ENCODE data around the gene MIPOL1.
"Not testable (repeated sequence)": the region's sequence is repeated elsewhere in the genome, so short reads cannot be mapped to it uniquely, and the experiment has no call there.

The MIPOL1 gene

DNA sequence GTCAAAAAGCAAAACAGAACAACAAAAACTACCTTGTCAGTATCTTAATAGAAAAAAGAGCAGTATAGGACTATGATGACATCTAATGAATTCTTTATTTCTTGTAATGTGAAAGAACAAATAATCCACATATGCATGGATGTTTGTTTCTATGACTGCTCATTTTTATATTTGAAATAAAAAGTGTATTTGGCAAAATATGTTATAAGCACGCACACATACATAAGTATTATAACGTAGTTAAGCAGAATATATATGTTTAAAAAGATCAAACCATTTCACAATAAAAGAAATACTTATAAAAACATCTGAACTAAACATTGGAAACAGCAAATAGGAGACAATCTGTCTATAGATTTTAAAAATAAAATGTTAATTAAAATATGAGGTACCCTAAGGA lies 74.8 kb downstream of the MIPOL1 start:
- Mint-ChIP-seq H3K27me3 (ENCODE audit: low read depth) (no peaks in the 10 kb centered on the region), H3K9me3 (no peaks in the 10 kb centered on the region), H3K27ac (no peak overlapping the region), H3K4me3 (no peak overlapping the region), H3K4me1 (ENCODE audit: low read depth) (no peaks in the 10 kb centered on the region), H3K36me3 (ENCODE audit: low read depth) (no peaks in the 10 kb centered on the region)

DNA sequence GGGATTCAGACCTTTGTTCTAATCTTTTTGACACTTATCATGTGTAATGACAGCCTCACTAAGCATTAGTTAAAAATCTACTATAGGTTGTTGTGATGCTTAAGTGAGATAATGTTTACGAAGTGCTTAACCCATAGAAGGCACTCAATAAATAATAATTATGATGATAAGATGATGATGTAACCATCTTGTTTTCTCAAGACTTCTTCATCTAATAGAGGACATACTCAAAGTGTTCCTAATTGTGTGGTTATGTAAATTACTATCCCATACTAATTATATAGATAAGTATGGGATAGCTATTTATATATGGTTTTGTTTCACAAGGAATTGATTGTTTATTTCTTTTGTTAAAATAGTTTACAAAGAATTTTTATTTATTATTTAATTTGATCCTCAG lies 76.9 kb downstream of the MIPOL1 start:
- no peak overlapping the region for H3K27ac Mint-ChIP-seq
- no peaks in the 10 kb centered on the region for H3K36me3 Mint-ChIP-seq (ENCODE audit: low read depth)
- no peak overlapping the region for H3K4me3 Mint-ChIP-seq
- no peaks in the 10 kb centered on the region for H3K9me3 Mint-ChIP-seq
- no peaks in the 10 kb centered on the region for H3K4me1 Mint-ChIP-seq (ENCODE audit: low read depth)
- H3K27me3 Mint-ChIP-seq (ENCODE audit: low read depth): no peaks in the 10 kb centered on the region

DNA sequence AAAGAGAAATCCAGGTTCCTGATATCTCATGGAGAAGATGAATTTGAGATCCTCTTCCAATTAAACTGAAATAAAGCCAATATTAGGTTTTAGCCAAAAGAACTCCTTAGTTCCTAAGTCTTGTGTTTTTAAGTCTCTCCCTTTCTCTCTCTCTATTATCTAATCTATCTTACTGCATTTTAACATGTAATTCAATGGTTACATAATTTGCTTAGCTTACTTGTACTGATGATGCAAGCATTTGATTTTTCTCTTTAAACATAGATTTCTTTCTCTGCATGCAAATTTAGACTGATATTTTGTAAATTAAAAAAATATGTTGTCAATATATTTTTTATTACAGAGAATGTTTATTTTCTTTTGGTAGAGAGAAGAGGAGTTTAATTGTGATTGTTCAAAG lies 78.2 kb downstream of the MIPOL1 start:
- H3K27ac Mint-ChIP-seq: no peak overlapping the region
- H3K27me3 Mint-ChIP-seq (ENCODE audit: low read depth): no peaks in the 10 kb centered on the region
- H3K4me3 Mint-ChIP-seq: no peak overlapping the region
- H3K36me3 Mint-ChIP-seq (ENCODE audit: low read depth): no peaks in the 10 kb centered on the region
- no peaks in the 10 kb centered on the region for H3K9me3 Mint-ChIP-seq
- H3K4me1 Mint-ChIP-seq (ENCODE audit: low read depth): no peaks in the 10 kb centered on the region

DNA sequence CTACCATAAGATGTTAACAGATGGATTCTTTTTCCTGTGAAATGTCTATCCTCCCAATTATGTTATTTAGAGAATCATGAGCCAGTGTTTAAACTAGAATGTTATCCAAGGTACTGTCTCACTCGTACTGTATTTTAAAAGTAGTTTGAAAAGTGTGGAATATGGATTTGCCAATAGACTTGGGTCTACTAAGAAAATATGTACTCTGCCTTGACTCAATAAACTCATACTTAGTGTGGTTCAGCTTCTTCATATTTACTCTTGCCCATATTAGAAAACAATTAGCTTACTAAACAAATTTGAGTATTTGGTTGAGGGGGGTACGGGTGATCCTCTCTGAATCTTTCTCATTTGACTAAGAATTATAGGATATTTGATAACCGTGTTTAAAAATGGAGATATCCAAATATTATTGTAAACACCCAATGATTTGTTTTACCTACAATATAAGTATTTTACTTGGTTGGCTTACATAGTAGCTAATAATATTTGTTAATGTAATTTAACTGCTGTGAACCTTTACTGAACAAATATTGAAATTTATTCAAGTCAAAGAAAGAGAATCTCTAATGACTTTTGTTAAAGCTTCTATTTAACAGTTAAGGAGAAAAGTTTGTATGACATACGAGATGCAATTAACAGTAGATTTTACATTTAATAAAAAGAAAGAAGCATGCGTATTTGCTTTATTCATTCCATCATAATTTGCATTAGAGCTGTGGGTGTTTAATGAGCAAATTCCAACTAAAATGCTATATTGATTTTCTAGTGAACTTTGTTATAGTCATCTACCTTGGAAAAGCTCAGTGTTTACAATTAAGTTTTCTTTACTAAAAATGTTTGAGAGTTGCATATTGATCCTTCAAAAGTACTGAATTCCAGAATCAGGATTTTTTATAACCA lies 81.2 kb downstream of the MIPOL1 start:
- H3K9me3 Mint-ChIP-seq: no peaks in the 10 kb centered on the region
- no peak overlapping the region for H3K4me3 Mint-ChIP-seq
- no peaks in the 10 kb centered on the region for H3K27me3 Mint-ChIP-seq (ENCODE audit: low read depth)
- H3K36me3 Mint-ChIP-seq (ENCODE audit: low read depth): no peaks in the 10 kb centered on the region
- no peak overlapping the region for H3K27ac Mint-ChIP-seq
- no peaks in the 10 kb centered on the region for H3K4me1 Mint-ChIP-seq (ENCODE audit: low read depth)

DNA sequence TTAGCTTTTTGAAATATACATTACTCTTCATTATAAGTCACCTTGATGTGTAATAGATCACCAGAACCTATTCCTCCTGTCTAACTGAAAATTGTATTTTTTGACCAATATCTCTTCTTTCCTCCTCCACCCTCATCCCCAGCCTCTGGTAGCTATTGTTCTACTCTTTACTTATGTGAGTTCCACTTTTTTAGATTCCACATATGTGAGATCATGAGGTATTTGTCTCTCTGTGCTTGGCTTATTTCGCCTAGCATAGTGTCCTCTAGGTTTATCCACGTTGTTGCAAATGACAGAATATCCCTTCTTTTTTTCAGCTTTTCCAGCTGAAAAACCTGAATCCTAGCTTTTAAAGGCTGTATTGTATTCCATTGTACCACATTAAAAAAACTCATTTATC lies 82.1 kb downstream of the MIPOL1 start:
- Mint-ChIP-seq H3K27me3 (ENCODE audit: low read depth) (no peaks in the 10 kb centered on the region), H3K4me1 (ENCODE audit: low read depth) (no peaks in the 10 kb centered on the region), H3K4me3 (no peak overlapping the region), H3K36me3 (ENCODE audit: low read depth) (no peaks in the 10 kb centered on the region), H3K9me3 (no peaks in the 10 kb centered on the region), H3K27ac (no peak overlapping the region)

DNA sequence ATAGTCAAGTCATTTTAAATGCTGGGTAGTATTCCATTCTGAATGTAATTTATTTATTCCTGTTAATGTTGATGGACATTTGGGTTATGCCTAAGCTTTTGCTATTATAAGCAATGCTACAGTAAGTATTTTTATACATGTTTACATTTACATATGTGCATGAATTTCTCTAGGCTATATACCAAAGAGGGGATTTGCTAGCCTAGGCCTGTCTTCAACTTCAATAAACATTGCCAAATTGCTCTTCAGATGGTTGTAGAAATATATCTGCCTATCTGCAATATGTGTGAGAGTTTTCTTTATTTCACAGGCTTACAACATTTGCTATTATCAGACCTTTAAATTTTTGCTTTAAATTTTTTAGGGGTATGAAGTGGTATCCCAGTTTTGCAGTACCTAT lies 87.0 kb downstream of the MIPOL1 start:
- Mint-ChIP-seq H3K4me3 (no peak overlapping the region), H3K9me3 (no peaks in the 10 kb centered on the region), H3K27ac (no peak overlapping the region), H3K27me3 (ENCODE audit: low read depth) (no peaks in the 10 kb centered on the region), H3K4me1 (ENCODE audit: low read depth) (no peaks in the 10 kb centered on the region), H3K36me3 (ENCODE audit: low read depth) (no peaks in the 10 kb centered on the region)

DNA sequence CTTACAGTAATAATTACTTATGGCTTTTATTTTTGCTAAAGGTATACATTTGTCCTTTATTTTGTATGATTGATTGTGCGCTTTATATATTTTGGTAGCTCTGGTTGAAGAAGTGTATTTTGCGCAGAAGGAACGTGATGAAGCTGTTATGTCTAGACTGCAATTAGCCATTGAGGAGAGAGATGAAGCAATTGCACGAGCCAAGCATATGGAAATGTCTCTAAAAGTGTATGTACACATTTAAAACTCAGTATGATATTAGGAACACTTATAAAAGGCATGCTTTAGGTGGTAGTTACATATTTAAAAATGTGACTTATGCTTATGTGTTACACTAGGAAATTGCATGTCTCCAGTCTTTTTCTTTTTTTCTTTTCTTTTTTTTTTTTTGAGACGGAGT lies 87.5 kb downstream of the MIPOL1 start:
- no peak overlapping the region for H3K4me3 Mint-ChIP-seq
- H3K36me3 Mint-ChIP-seq (ENCODE audit: low read depth): no peaks in the 10 kb centered on the region
- H3K9me3 Mint-ChIP-seq: no peaks in the 10 kb centered on the region
- no peaks in the 10 kb centered on the region for H3K27me3 Mint-ChIP-seq (ENCODE audit: low read depth)
- H3K27ac Mint-ChIP-seq: no peak overlapping the region
- H3K4me1 Mint-ChIP-seq (ENCODE audit: low read depth): no peaks in the 10 kb centered on the region

DNA sequence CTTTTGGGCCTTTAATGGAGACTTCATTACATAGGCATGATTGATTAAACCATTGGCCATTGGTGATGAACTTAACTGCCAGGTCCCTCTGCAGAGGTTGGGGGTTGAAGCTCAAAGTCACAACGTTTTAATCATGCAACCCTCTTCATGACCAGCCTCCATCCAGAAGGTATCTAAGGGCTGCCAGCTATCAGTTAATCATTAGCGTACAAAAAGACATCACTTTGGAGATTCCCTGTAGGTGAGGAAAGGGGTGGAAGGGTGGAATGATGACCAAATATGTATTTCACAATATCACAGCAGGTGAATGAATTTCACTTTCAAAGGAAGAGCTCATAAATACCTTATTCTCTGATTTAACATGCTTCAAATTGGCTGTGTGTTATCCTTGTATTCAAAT lies 92.0 kb downstream of the MIPOL1 start:
- no peak overlapping the region for H3K27ac Mint-ChIP-seq
- no peak overlapping the region for H3K4me3 Mint-ChIP-seq
- no peaks in the 10 kb centered on the region for H3K27me3 Mint-ChIP-seq (ENCODE audit: low read depth)
- H3K4me1 Mint-ChIP-seq (ENCODE audit: low read depth): no peaks in the 10 kb centered on the region
- peaks cover 11% of the 10 kb centered on the region for H3K9me3 Mint-ChIP-seq
- no peaks in the 10 kb centered on the region for H3K36me3 Mint-ChIP-seq (ENCODE audit: low read depth)

DNA sequence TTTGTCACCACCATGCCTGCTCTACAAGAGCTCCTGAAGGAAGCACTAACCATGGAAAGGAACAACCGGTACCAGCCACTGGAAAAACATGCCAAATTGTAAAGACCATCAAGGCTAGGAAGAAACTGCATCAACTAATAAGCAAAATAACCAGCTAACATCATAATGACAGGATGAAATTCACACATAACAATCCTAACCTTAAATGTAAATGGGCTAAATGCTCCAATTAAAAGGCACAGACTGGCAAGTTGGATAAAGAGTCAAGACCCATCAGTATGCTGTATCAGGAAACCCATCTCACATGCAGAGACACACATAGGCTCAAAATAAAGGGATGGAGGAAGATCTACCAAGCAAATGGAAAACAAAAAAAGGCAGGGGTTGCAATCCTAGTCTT lies 97.5 kb downstream of the MIPOL1 start:
- not testable (repeated sequence) for H3K27ac Mint-ChIP-seq; H3K36me3 Mint-ChIP-seq (ENCODE audit: low read depth); H3K4me1 Mint-ChIP-seq (ENCODE audit: low read depth); H3K4me3 Mint-ChIP-seq; H3K27me3 Mint-ChIP-seq (ENCODE audit: low read depth)
- peaks cover 14% of the 10 kb centered on the region for H3K9me3 Mint-ChIP-seq

DNA sequence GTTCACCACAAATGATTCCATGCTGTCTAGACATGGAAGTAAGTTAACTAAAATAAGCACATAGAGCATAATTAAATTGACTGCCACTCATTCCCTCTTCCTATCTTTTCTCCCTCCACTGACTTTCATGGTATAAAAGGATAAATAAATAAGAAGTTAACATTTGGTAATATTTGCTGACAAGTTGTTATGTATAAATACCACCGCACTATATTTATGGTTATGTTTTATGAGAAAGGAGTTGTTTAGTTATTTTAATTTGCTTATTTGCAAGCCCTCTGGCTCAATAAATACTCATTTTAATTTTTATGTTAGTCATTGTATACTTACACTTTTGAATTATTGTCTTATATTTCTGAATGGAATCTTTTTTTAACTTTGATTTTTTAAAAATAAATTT lies 113.5 kb downstream of the MIPOL1 start:
- Mint-ChIP-seq H3K9me3 (peaks cover 7% of the 10 kb centered on the region), H3K36me3 (ENCODE audit: low read depth) (no peaks in the 10 kb centered on the region), H3K27me3 (ENCODE audit: low read depth) (no peaks in the 10 kb centered on the region), H3K27ac (no peak overlapping the region), H3K4me3 (no peak overlapping the region), H3K4me1 (ENCODE audit: low read depth) (no peaks in the 10 kb centered on the region)

DNA sequence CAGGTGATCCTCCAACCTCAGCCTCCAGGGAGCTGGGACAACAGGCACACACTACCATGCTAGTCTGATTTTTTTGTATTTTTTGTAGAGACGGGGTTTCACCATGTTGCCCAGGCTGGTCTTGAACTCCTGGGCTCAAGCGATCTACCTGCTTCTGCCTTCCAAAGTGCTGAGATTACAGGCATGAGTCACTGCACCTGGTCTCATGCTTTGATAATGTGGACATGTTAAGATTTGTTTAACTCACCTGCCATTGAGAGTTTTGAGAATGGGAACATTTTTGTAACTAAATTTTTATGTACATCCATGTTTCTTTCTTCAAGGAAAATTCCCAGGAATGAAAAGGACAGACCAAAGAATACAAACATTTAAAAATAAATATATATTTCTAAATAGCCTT lies 121.2 kb downstream of the MIPOL1 start:
- no peak overlapping the region for H3K27ac Mint-ChIP-seq
- no peaks in the 10 kb centered on the region for H3K36me3 Mint-ChIP-seq (ENCODE audit: low read depth)
- no peaks in the 10 kb centered on the region for H3K27me3 Mint-ChIP-seq (ENCODE audit: low read depth)
- H3K4me1 Mint-ChIP-seq (ENCODE audit: low read depth): no peaks in the 10 kb centered on the region
- no peaks in the 10 kb centered on the region for H3K9me3 Mint-ChIP-seq
- H3K4me3 Mint-ChIP-seq: no peak overlapping the region

DNA sequence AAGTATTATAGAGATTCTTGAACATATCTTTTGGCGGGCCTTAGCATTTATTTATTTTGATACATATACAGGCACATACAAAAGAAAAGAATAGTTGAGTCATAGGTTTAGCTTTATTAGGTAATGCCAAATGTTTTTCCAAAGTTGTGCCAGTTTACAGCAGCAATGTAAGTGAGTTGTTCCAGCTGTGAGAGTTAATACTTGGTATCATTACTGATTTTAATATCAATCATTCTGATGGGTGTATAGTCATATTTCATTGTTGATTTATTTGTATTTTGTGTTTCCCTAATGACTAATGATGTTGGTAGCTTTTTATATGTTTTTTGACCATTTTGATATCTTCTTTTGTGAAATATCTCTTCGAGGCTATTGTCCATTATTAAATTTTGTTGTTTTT lies 122.4 kb downstream of the MIPOL1 start:
- H3K4me3 Mint-ChIP-seq: no peak overlapping the region
- no peaks in the 10 kb centered on the region for H3K4me1 Mint-ChIP-seq (ENCODE audit: low read depth)
- H3K27ac Mint-ChIP-seq: no peak overlapping the region
- H3K9me3 Mint-ChIP-seq: peaks cover 4% of the 10 kb centered on the region
- H3K27me3 Mint-ChIP-seq (ENCODE audit: low read depth): no peaks in the 10 kb centered on the region
- no peaks in the 10 kb centered on the region for H3K36me3 Mint-ChIP-seq (ENCODE audit: low read depth)

DNA sequence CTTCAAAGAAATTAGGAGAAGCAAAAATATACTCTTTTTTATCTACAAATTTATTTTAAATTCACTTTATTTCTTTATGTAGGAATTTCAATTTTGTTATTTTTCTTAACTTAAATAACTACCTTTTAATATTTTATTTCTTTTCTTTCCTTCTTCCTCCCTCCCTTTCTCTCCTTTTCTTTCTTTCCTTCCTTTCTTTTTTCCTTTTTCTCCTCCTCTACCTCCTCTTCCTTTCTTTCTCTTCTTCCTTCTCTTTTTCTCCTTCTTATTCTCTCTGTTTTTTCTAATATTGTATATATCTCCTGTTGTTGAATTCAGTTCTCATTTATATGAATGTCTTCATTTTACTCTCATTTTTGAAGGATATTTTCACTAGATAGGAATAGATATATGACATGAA lies 127.6 kb downstream of the MIPOL1 start:
- H3K36me3 Mint-ChIP-seq (ENCODE audit: low read depth): no peaks in the 10 kb centered on the region
- no peaks in the 10 kb centered on the region for H3K27me3 Mint-ChIP-seq (ENCODE audit: low read depth)
- no peaks in the 10 kb centered on the region for H3K4me1 Mint-ChIP-seq (ENCODE audit: low read depth)
- no peak overlapping the region for H3K4me3 Mint-ChIP-seq
- H3K9me3 Mint-ChIP-seq: peaks cover 4% of the 10 kb centered on the region
- H3K27ac Mint-ChIP-seq: no peak overlapping the region

DNA sequence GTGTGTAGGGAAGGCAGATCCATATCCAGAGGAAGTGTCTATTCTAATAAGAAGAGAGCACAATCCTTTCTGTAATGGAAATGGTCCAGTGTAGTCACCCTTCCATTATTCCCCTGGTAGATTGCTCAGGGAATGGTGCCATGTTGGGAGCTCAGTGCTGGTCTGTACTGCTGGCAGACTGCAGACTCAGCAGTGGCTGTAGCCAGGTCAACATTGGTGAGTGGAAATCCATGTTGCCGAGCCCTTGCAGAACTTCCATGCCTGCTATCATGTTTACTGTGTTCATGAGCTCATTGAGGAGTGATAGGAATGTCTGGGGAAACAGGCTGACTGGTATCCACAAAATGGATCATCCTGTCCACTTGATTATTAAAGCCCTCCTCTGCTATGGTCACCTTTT lies 128.7 kb downstream of the MIPOL1 start:
- Mint-ChIP-seq H3K36me3 (ENCODE audit: low read depth) (no peaks in the 10 kb centered on the region), H3K4me1 (ENCODE audit: low read depth) (no peaks in the 10 kb centered on the region), H3K27ac (no peak overlapping the region), H3K4me3 (no peak overlapping the region), H3K27me3 (ENCODE audit: low read depth) (no peaks in the 10 kb centered on the region), H3K9me3 (peaks cover 4% of the 10 kb centered on the region)

DNA sequence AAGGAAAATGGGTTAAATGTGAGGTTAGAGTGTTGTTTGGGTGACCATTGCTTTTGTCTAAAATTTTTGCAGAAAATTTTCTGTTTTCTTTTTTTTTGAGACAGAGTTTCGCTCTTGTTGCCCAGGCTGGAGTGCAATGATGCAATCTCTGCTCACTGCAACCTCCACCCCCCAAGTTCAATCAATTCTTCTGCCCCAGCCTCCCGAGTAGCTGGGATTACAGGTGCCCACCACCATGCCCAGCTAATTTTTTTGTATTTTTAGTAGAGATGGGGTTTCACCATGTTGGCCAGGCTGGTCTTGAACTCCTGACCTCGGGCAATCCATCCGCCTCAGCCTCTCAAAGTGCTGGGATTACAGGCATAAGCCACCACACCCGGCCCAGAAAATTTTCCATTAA lies 130.2 kb downstream of the MIPOL1 start:
- not testable (repeated sequence) for H3K27me3 Mint-ChIP-seq (ENCODE audit: low read depth); H3K27ac Mint-ChIP-seq; H3K4me3 Mint-ChIP-seq; H3K36me3 Mint-ChIP-seq (ENCODE audit: low read depth); H3K4me1 Mint-ChIP-seq (ENCODE audit: low read depth); H3K9me3 Mint-ChIP-seq

DNA sequence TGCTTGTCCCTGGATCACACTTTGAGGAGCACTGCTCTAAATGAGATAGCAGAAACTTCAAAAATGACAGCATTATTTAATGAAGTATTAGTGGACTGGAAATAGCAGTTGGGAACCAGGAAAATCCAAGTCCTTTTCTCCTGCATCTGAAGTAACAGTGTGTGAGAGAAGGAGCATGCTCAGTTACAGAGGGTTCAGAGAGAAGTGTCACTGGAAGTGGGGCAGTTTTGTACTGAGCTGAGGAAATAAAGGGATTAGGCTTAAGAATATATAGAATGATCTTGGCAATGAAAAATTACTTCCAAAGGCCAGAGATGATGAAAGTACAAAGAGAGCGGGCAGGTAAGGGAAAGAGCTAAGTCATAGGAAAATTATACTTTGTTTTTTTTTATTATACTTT lies 130.9 kb downstream of the MIPOL1 start:
- H3K4me1 Mint-ChIP-seq (ENCODE audit: low read depth): no peaks in the 10 kb centered on the region
- H3K27me3 Mint-ChIP-seq (ENCODE audit: low read depth): no peaks in the 10 kb centered on the region
- no peak overlapping the region for H3K27ac Mint-ChIP-seq
- H3K36me3 Mint-ChIP-seq (ENCODE audit: low read depth): no peaks in the 10 kb centered on the region
- H3K4me3 Mint-ChIP-seq: no peak overlapping the region
- peaks cover 4% of the 10 kb centered on the region for H3K9me3 Mint-ChIP-seq
